Ovary (tissue), 3 donors: ENCODE results near the gene COLQ.

Source experiments
- CTCF ChIP-seq, 3 donors: fragments of 450-650 bp in 2 of 3; fragments of 200-600 bp in 1 of 3; IDR thresholded peaks; one replicate each; pipeline versions ENCODE4 v1.5.1 to v1.8.0; 2016 to 2022; ENCODE audit warnings: antibody characterized with exemption in 3 of 3, mild to moderate bottlenecking in 1 of 3
- EP300 ChIP-seq: sonication (generic); formaldehyde crosslinking; IDR thresholded peaks from one replicate; pipeline ENCODE4 v1.6.1; 2017; ENCODE audit warnings: antibody characterized with exemption
- POLR2A ChIP-seq: fragments of 450-650 bp; IDR thresholded peaks from one replicate; pipeline ENCODE4 v1.6.1; 2017; ENCODE audit warnings: antibody characterized with exemption, mild to moderate bottlenecking, moderate library complexity
- donor health status: DM: no; HTN: no; CAD: no.

- TF ChIP-seq CTCF (IDR thresholded peaks at IDR 0.05) (no peak), EP300 (no peak), POLR2A (no peak)
Observed at GRCh38 chr3:15531346-15531745, 9.8 kb upstream of the COLQ start.
